ENCODE results near the gene FUT2. TPM values are rescaled to one million over a fixed set of nuclear protein-coding genes. Genes with fewer than 3 reads are reported as not detected.

Gene FUT2
- polyA plus RNA-seq (2013, experiment 1 of 2), result 0.06 TPM
- 0.21 TPM for polyA plus RNA-seq (2013, experiment 2 of 2)

DNA sequence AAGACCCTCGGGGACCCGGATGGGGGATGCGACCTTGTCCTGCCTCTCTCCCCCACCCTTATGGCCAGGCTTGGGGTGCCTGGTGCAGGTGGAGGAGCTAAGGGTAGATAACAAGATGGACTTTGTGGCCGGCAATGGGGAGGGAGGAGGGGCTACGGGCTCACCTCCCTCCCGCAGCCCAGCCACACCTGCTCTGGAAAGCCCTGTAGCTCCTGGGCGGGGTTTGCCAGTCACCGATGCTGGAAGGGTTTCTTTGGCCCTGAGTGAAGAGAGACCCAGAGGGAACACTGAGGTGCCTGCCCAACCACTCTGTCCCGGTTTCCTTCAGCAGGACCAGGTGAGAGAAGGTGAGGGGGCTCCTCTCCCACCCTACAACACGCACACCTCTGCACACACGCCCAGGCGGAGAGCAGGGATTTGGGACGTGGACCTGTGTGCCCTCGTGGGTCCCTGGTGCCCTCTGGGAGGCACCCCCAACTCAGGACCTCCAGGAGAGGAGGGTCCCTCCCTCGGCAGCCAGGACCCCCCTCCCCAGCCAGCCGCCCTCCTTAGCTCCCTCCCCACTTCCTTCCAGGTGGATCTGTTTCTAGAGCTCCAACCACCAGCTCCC lies at the start of gene FUT2:
TSS of gene FUT2 (plus strand) at position 229 of the 610 bp plus-strand sequence. CDS start 6,986 bp downstream, outside the sequence.
- H2BK15ac ChIP-seq (ENCODE audit: low read length), result peak within 1 kb of the TSS; percentile 58
- H3K79me1 ChIP-seq (ENCODE audit: low read depth, low read length), result no peaks in the 10 kb centered on the region
- peak within 1 kb of the TSS; percentile 71 for H3K14ac ChIP-seq (ENCODE audit: low read length)
- H2AFZ ChIP-seq (ENCODE audit: low read length), result peak within 1 kb of the TSS; percentile 85
- H3K27ac ChIP-seq (replicated peaks; ENCODE audit: low read length), result no peak within 1 kb of the TSS
- H4K8ac ChIP-seq (ENCODE audit: low read depth, low read length), result peak within 1 kb of the TSS; percentile 99
- WGBS, 2 donors (ENCODE audit: extremely low coverage in 2 of 2, insufficient read length in 2 of 2, insufficient replicate concordance in 1 of 2), result no CpG with 5 or more reads among the region's 16 CpGs
- peak within 1 kb of the TSS; percentile 85 for H2AK5ac ChIP-seq (ENCODE audit: low read depth, low read length)
- H3K18ac ChIP-seq (ENCODE audit: low read length), result peak within 1 kb of the TSS; percentile 91
- no peak for DNase-seq (ENCODE audit: low spot score)
- no peaks in the 10 kb centered on the region for H3K36me3 ChIP-seq (replicated peaks in 1 of 2; ENCODE audit: control insufficient read depth in 2 of 2, insufficient read depth in 2 of 2, low read length in 2 of 2)
- peak within 1 kb of the TSS; percentile 66 for H3K9ac ChIP-seq (ENCODE audit: low read depth, low read length, poor library complexity)
- peak within 1 kb of the TSS; percentile 10 for H3K4ac ChIP-seq (ENCODE audit: low read length)
- H4K91ac ChIP-seq (ENCODE audit: low read depth, low read length, poor library complexity), result no peak within 1 kb of the TSS
- H3K27me3 ChIP-seq (ENCODE audit: control insufficient read depth in 3 of 3, insufficient read depth in 3 of 3, low read depth in 1 of 3, low read length in 3 of 3), result peaks cover 0 to 26% (median 16%) of the 10 kb centered on the region in 3 experiments
- peaks cover 0 to 1% of the 10 kb centered on the region in 2 donors for H3K9me3 ChIP-seq (replicated peaks in 1 of 2; ENCODE audit: control insufficient read depth in 2 of 2, insufficient read depth in 1 of 2, low read depth in 1 of 2, low read length in 2 of 2)
- peaks cover 0 to 5% of the 10 kb centered on the region in 2 donors for H3K4me1 ChIP-seq (ENCODE audit: control insufficient read depth in 2 of 2, insufficient read depth in 1 of 2, low read depth in 1 of 2, low read length in 2 of 2)
- H2BK12ac ChIP-seq (ENCODE audit: low read length), result no peak within 1 kb of the TSS
- no peak within 1 kb of the TSS for H2BK120ac ChIP-seq (ENCODE audit: low read depth, low read length)
- peak within 1 kb of the TSS; percentile 44 for H3K23ac ChIP-seq (ENCODE audit: low read depth, low read length, poor library complexity)
- no peak within 1 kb of the TSS for H2BK5ac ChIP-seq (ENCODE audit: low read length)
- H3K4me2 ChIP-seq (ENCODE audit: insufficient read depth, low read length, poor library complexity, severe bottlenecking), result peak within 1 kb of the TSS; percentile 67
- H3K4me3 ChIP-seq (ENCODE audit: low read length in 2 of 2), result peak within 1 kb of the TSS in 1 of 2 donors; percentile 46

DNA sequence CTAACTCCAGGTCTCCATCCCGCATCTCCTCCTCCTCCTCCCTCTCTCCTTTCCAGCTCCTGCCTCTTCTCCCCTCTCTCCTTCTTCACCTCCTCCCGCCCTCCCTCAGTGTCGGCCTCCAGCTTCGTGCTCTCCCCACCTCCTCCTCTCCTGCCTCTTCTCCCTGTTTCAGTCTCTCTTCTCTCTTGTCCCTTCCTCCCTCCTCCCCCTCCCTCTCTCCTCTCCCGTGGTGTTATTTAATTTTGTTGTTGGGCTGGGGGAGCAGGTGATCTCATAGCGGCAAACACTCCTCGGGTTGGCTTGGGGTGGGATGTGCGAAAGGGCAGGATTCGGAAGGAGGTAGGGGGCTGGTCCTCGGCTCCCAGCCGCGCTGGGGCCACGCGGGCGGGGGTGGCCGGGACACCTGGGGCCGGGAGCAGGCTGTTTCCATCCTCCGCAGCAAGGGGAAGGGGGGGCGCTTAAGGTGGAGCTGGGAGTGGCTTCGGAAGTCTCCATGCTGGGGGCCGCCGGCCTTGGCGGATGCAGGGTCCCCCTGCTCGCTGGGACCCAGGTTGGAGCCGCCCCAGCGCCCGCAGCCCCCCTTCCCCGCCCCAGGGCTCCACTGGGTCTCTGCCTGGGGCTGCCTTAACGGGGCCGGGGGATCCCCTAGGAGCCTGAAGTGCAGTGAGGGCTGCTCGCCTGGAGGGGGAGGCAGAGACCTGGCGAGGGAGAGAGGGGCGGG lies 49.6 kb upstream of the FUT2 start, which contains the start of gene CA11:
TSS of gene CA11 (minus strand) at position 187 of the 721 bp plus-strand sequence. CDS start 555 bp downstream, outside the sequence.
- Histone ChIP-seq H2AK5ac (ENCODE audit: low read depth, low read length) (peak within 1 kb of the TSS; percentile 79), H4K91ac (ENCODE audit: low read depth, low read length, poor library complexity) (no peak within 1 kb of the TSS), H3K23ac (ENCODE audit: low read depth, low read length, poor library complexity) (peak within 1 kb of the TSS; percentile 89), H4K8ac (ENCODE audit: low read depth, low read length) (peak within 1 kb of the TSS; percentile 82), H3K18ac (ENCODE audit: low read length) (peak within 1 kb of the TSS; percentile 68), H3K9ac (ENCODE audit: low read depth, low read length, poor library complexity) (peak within 1 kb of the TSS; percentile 81), H3K27me3 (ENCODE audit: control insufficient read depth in 3 of 3, insufficient read depth in 3 of 3, low read depth in 1 of 3, low read length in 3 of 3) (no peaks in the 10 kb centered on the region), H3K4me3 (ENCODE audit: low read length in 2 of 2) (peak within 1 kb of the TSS; percentile 51 to 73), H3K4ac (ENCODE audit: low read length) (peak within 1 kb of the TSS; percentile 17), H2BK120ac (ENCODE audit: low read depth, low read length) (peak within 1 kb of the TSS; percentile 91), H2BK15ac (ENCODE audit: low read length) (peak within 1 kb of the TSS; percentile 32), H3K14ac (ENCODE audit: low read length) (peak within 1 kb of the TSS; percentile 71), H2BK5ac (ENCODE audit: low read length) (peak within 1 kb of the TSS; percentile 45), H2BK12ac (ENCODE audit: low read length) (peak within 1 kb of the TSS; percentile 84), H3K4me2 (ENCODE audit: insufficient read depth, low read length, poor library complexity, severe bottlenecking) (peak within 1 kb of the TSS; percentile 98), H3K9me3 (replicated peaks in 1 of 2; ENCODE audit: control insufficient read depth in 2 of 2, insufficient read depth in 1 of 2, low read depth in 1 of 2, low read length in 2 of 2) (no peaks in the 10 kb centered on the region), H3K79me1 (ENCODE audit: low read depth, low read length) (peaks cover 9% of the 10 kb centered on the region), H3K27ac (replicated peaks; ENCODE audit: low read length) (peak within 1 kb of the TSS; percentile 88), H2AFZ (ENCODE audit: low read length) (peak within 1 kb of the TSS; percentile 99), H3K36me3 (replicated peaks in 1 of 2; ENCODE audit: control insufficient read depth in 2 of 2, insufficient read depth in 2 of 2, low read length in 2 of 2) (no peaks in the 10 kb centered on the region), H3K4me1 (ENCODE audit: control insufficient read depth in 2 of 2, insufficient read depth in 1 of 2, low read depth in 1 of 2, low read length in 2 of 2) (peaks cover 10 to 17% of the 10 kb centered on the region in 2 donors)
- WGBS, 2 donors (ENCODE audit: extremely low coverage in 2 of 2, insufficient read length in 2 of 2, insufficient replicate concordance in 1 of 2), result no CpG with 5 or more reads among the region's 33 CpGs
- peak; percentile 91 for DNase-seq (ENCODE audit: low spot score)

DNA sequence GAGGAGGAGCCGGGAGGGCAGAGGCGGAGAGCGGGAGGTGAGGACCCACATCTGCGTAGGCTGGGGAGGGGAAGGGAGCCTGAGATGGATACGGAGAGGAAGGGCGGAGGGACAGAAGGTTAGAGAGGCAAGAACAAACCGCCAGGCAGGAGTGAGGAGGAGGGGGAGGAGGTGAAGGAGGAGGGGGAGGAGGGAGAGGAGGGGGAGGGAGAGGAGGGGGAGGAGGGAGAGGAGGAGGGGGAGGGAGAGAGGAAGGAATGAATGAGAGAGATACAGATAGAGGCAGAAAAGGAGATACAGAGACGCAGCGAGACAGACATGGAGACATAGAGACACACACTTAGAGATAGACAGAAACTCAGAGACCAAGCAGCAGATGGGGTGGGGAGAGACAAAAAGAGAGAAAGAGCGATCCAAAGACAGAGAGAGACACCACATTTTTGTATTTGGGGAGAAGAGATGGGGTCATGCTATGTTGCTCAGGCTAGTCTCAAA lies 49.0 kb upstream of the FUT2 start:
- Histone ChIP-seq H3K4me3 (ENCODE audit: low read length in 2 of 2) (no peak overlapping the region), H3K4me1 (ENCODE audit: control insufficient read depth in 2 of 2, insufficient read depth in 1 of 2, low read depth in 1 of 2, low read length in 2 of 2) (peaks cover 10 to 17% of the 10 kb centered on the region in 2 donors)
- DNase-seq (ENCODE audit: low spot score), result no peak

DNA sequence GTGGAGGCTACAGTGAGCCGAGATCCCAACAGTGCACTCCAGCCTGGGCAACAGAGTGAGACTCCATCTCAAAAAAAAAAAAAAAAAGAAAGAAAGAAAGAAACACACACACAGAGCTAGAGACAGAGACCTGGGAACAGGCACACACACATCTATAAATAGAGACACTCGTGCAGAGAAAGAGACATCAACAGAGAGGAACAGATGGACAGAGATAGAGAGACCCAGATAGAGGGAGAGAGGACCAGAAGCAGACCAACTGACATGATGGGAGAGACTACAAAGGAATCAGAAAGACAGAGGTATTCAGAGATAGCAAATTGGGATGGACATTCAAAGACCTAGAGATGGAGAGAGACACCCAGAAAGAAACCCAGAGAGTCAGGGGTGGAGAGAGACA lies 47.6 kb upstream of the FUT2 start:
- no peak overlapping the region for H2BK5ac ChIP-seq (ENCODE audit: low read length)
- no peaks in the 10 kb centered on the region for H3K36me3 ChIP-seq (replicated peaks in 1 of 2; ENCODE audit: control insufficient read depth in 2 of 2, insufficient read depth in 2 of 2, low read length in 2 of 2)
- no peak overlapping the region for H3K4ac ChIP-seq (ENCODE audit: low read length)
- no peak for DNase-seq (ENCODE audit: low spot score)
- no peaks in the 10 kb centered on the region for H3K9me3 ChIP-seq (replicated peaks in 1 of 2; ENCODE audit: control insufficient read depth in 2 of 2, insufficient read depth in 1 of 2, low read depth in 1 of 2, low read length in 2 of 2)
- H2AK5ac ChIP-seq (ENCODE audit: low read depth, low read length), result no peak overlapping the region
- H2BK120ac ChIP-seq (ENCODE audit: low read depth, low read length), result no peak overlapping the region
- H3K14ac ChIP-seq (ENCODE audit: low read length), result no peak overlapping the region
- peaks cover 10 to 17% of the 10 kb centered on the region in 2 donors for H3K4me1 ChIP-seq (ENCODE audit: control insufficient read depth in 2 of 2, insufficient read depth in 1 of 2, low read depth in 1 of 2, low read length in 2 of 2)
- no peak overlapping the region for H4K91ac ChIP-seq (ENCODE audit: low read depth, low read length, poor library complexity)
- no peaks in the 10 kb centered on the region for H3K27me3 ChIP-seq (ENCODE audit: control insufficient read depth in 3 of 3, insufficient read depth in 3 of 3, low read depth in 1 of 3, low read length in 3 of 3)
- no CpG with 5 or more reads among the region's 2 CpGs for WGBS, 2 donors (ENCODE audit: extremely low coverage in 2 of 2, insufficient read length in 2 of 2, insufficient replicate concordance in 1 of 2)
- no peak overlapping the region for H3K9ac ChIP-seq (ENCODE audit: low read depth, low read length, poor library complexity)
- H2BK12ac ChIP-seq (ENCODE audit: low read length), result no peak overlapping the region
- H3K79me1 ChIP-seq (ENCODE audit: low read depth, low read length), result peaks cover 9% of the 10 kb centered on the region
- no peak overlapping the region for H3K4me3 ChIP-seq (ENCODE audit: low read length in 2 of 2)
- no peak overlapping the region for H3K23ac ChIP-seq (ENCODE audit: low read depth, low read length, poor library complexity)
- no peak overlapping the region for H3K18ac ChIP-seq (ENCODE audit: low read length)
- no peak overlapping the region for H3K4me2 ChIP-seq (ENCODE audit: insufficient read depth, low read length, poor library complexity, severe bottlenecking)
- no peak overlapping the region for H3K27ac ChIP-seq (replicated peaks; ENCODE audit: low read length)
- no peak overlapping the region for H2AFZ ChIP-seq (ENCODE audit: low read length)
- no peak overlapping the region for H4K8ac ChIP-seq (ENCODE audit: low read depth, low read length)
- H2BK15ac ChIP-seq (ENCODE audit: low read length), result no peak overlapping the region

More for the DNA sequence above, 49.0 kb upstream of the FUT2 start:
- H3K27ac ChIP-seq (replicated peaks; ENCODE audit: low read length), result no peak overlapping the region
- no peak overlapping the region for H2BK15ac ChIP-seq (ENCODE audit: low read length)
- no peak overlapping the region for H4K8ac ChIP-seq (ENCODE audit: low read depth, low read length)
- H3K14ac ChIP-seq (ENCODE audit: low read length), result no peak overlapping the region
- WGBS, 2 donors (ENCODE audit: extremely low coverage in 2 of 2, insufficient read length in 2 of 2, insufficient replicate concordance in 1 of 2), result no CpG with 5 or more reads among the region's 10 CpGs
- H3K79me1 ChIP-seq (ENCODE audit: low read depth, low read length), result peaks cover 9% of the 10 kb centered on the region
- H2BK5ac ChIP-seq (ENCODE audit: low read length), result no peak overlapping the region
- H4K91ac ChIP-seq (ENCODE audit: low read depth, low read length, poor library complexity), result no peak overlapping the region
- no peaks in the 10 kb centered on the region for H3K9me3 ChIP-seq (replicated peaks in 1 of 2; ENCODE audit: control insufficient read depth in 2 of 2, insufficient read depth in 1 of 2, low read depth in 1 of 2, low read length in 2 of 2)
- H3K27me3 ChIP-seq (ENCODE audit: control insufficient read depth in 3 of 3, insufficient read depth in 3 of 3, low read depth in 1 of 3, low read length in 3 of 3), result no peaks in the 10 kb centered on the region
- no peak overlapping the region for H2BK12ac ChIP-seq (ENCODE audit: low read length)
- no peak overlapping the region for H3K4ac ChIP-seq (ENCODE audit: low read length)
- no peak overlapping the region for H2BK120ac ChIP-seq (ENCODE audit: low read depth, low read length)
- H2AFZ ChIP-seq (ENCODE audit: low read length), result peak overlapping the region; percentile 99
- no peak overlapping the region for H3K18ac ChIP-seq (ENCODE audit: low read length)
- no peak overlapping the region for H3K23ac ChIP-seq (ENCODE audit: low read depth, low read length, poor library complexity)
- no peaks in the 10 kb centered on the region for H3K36me3 ChIP-seq (replicated peaks in 1 of 2; ENCODE audit: control insufficient read depth in 2 of 2, insufficient read depth in 2 of 2, low read length in 2 of 2)
- no peak overlapping the region for H3K4me2 ChIP-seq (ENCODE audit: insufficient read depth, low read length, poor library complexity, severe bottlenecking)
- H2AK5ac ChIP-seq (ENCODE audit: low read depth, low read length), result no peak overlapping the region
- no peak overlapping the region for H3K9ac ChIP-seq (ENCODE audit: low read depth, low read length, poor library complexity)

Measured in neuronal stem cell (in vitro differentiated cells).